Neural cell (in vitro differentiated cells): ENCODE measurements around the gene UMODL1.

Experiments used
- CTCF ChIP-seq: fragments of 450-650 bp; IDR thresholded peaks from 2 replicates; pipeline ENCODE4 v1.5.1; 2014; ENCODE audit warnings: antibody characterized with exemption, mild to moderate bottlenecking, moderate library complexity; ENCODE audit not compliant: poor library complexity, severe bottlenecking
- EP300 ChIP-seq: fragments of 450-650 bp; conservative IDR thresholded peaks from 2 replicates; pipeline ENCODE4 v1.6.1; 2014; ENCODE audit warnings: antibody characterized with exemption, mild to moderate bottlenecking, moderate library complexity; ENCODE audit not compliant: poor library complexity, severe bottlenecking
- EZH2 ChIP-seq: fragments of 200-600, 300-800 bp; shearing (Covaris generic), sonication (generic); IDR thresholded peaks from 2 replicates; pipeline ENCODE4 v1.6.1; 2014; ENCODE audit warnings: antibody characterized with exemption, low read length, borderline replicate concordance, mild to moderate bottlenecking; ENCODE audit not compliant: insufficient read depth, poor library complexity, severe bottlenecking
- MXI1 ChIP-seq: fragments of 450-650 bp; conservative IDR thresholded peaks from 2 replicates; pipeline ENCODE4 v1.6.1; 2014; ENCODE audit warnings: antibody characterized with exemption, mild to moderate bottlenecking; ENCODE audit not compliant: poor library complexity, severe bottlenecking
- POLR2AphosphoS5 ChIP-seq: IDR thresholded peaks from 2 replicates; pipeline ENCODE4 v1.6.1; 2012
- RAD21 ChIP-seq: fragments of 450-650 bp; conservative IDR thresholded peaks from 2 replicates; pipeline ENCODE4 v1.6.1; 2014; ENCODE audit warnings: antibody characterized with exemption, mild to moderate bottlenecking, moderate library complexity
- REST ChIP-seq: IDR thresholded peaks from 2 replicates; pipeline ENCODE4 v1.6.1; 2012; ENCODE audit warnings: borderline replicate concordance
- SMC3 ChIP-seq: fragments of 450-650 bp; conservative IDR thresholded peaks from 2 replicates; pipeline ENCODE4 v1.6.1; 2014; ENCODE audit warnings: antibody characterized with exemption, mild to moderate bottlenecking, moderate library complexity; ENCODE audit not compliant: poor library complexity

- TF ChIP-seq CTCF, result no peak
- no peak for TF ChIP-seq SMC3
- TF ChIP-seq POLR2AphosphoS5, result no peak
- no peak for TF ChIP-seq RAD21
- TF ChIP-seq EP300, result no peak
- TF ChIP-seq MXI1, result no peak
- no peak for TF ChIP-seq EZH2
- no peak for TF ChIP-seq REST
Observed at GRCh38 chr21:42153046-42153686, 82.0 kb downstream of the UMODL1 start.
